Stimulated activated CD8-positive, alpha-beta memory T cell treated with anti-CD3 and anti-CD28 coated beads, Interleukin-15, amount 100 ng/mL, for 48 hours (primary cell): Measurements from ENCODE around the gene C3orf80.
"Not testable (repeated sequence)": the region's sequence is repeated elsewhere in the genome, so short reads cannot be mapped to it uniquely, and the experiment has no call there.

Experiments used
- DNase-seq, 2 donors: peaks; one replicate each; pipeline ENCODE4 v3.0.0-alpha.2; 2020; ENCODE audit warnings: low read depth in 2 of 2

C3orf80 gene

GRCh38 chr3:160225176-160226025 lies at the start of gene C3orf80:
Gene C3orf80 (plus strand): TSS chr3:160225422. CDS start chr3:160225636, 214 bp downstream.
- DNase-seq, result peak; percentile 27 to 51

- DNase-seq, result no peak
Measured at GRCh38 chr3:160176923-160177322, 48.3 kb upstream of the C3orf80 start.

- not testable (repeated sequence) for DNase-seq
Measured at GRCh38 chr3:160178661-160179060, 46.6 kb upstream of the C3orf80 start.

- DNase-seq, result not testable (repeated sequence)
Measured at GRCh38 chr3:160179403-160179802, 45.8 kb upstream of the C3orf80 start.

GRCh38 chr3:160179906-160180305 lies 45.3 kb upstream of the C3orf80 start:
- DNase-seq, result no peak

DNA sequence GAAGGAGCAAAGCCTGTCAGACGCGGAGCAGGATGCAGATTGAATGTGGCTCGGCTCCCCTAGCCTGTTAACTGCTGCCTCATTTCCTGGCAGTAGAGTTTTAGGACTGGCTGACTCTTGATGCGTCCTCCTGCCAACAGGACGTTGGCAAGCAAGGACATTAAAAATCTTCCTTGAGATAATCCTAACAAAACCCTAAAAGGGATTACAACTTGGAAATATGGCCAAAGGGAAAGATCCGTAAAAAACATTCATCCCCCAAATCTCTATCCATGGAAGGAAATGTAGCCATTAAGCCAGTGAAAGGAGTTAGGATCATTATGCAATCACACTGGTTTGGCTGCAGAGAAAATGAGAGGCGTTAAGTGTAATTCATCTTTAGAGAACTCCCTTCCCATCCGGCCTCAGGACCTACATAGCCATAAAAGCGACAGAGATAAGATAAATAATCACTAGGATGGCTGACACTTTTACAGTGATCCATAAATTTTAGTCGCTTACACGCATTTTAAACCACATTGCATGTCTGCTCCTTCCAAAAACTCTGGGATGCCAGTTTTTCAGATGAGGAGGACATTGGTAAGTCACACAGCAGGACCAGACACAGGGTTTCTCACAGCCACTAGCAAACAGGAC lies 44.5 kb upstream of the C3orf80 start:
- no peak for DNase-seq

- no peak for DNase-seq
Measured at GRCh38 chr3:160183345-160184076, 41.7 kb upstream of the C3orf80 start.

GRCh38 chr3:160184655-160185054 lies 40.6 kb upstream of the C3orf80 start:
- no peak for DNase-seq

GRCh38 chr3:160185751-160186150 lies 39.5 kb upstream of the C3orf80 start:
- DNase-seq, result no peak

- no peak for DNase-seq
Measured at GRCh38 chr3:160187288-160187687, 37.9 kb upstream of the C3orf80 start.

DNA sequence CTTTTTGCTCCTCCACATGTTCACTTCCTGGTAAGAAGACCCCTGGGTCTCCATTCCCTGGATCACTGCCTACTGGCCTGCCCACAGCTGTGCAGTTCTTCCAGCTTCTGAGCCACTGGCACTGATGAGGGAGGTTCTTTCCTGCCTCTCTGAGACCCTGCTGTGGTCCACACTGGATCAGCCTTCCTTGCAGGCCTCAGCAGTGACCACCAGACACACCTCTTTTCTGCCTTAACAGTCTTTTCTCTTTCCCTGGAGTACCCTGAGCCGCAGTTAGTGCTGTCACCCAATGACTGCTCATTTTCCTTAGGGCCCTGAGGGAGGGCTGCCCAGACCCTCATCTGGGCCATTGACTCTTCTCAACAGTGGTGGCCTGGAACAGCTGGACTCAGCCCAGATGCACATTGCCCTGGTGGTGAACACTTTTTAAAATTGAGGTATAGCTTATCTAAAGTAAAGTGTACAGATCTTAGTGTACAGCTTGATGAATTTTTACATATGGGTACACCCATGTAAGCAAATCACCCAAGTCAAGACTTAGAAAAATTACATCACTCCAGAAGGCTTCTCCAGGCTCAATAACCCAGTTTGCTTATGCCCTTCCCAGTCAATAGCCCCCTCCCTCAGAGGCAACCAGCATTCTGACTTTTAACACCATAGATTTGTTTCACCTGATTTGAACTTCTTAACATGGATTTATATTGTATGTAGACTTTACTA lies 32.8 kb upstream of the C3orf80 start:
- no peak for DNase-seq

DNA sequence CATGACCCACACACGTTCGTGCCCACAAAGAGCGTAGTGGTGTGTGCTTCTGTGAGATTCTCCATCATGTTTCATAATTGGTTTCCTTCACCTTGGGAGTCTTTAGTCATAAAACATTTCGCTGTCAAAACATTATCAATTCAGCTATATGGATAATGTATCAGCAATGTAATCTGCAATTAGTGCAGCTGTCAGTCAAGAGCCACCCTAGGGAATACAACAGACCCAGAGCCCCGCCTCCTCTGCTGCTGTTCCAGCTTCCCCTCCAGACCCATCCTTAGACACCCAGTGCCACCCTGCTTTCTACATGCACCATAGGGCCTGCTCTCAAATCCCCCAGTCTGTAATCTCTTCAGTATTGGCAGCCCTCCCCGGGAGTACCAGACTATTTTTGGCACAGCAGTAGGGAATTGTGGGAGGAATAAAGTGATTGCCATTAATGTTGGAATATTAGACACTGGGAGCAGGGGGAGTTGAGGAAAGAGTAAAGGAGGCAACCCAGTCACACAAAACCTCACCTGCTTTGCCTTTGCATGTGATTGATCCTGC lies 31.5 kb upstream of the C3orf80 start:
- DNase-seq, result no peak

DNA sequence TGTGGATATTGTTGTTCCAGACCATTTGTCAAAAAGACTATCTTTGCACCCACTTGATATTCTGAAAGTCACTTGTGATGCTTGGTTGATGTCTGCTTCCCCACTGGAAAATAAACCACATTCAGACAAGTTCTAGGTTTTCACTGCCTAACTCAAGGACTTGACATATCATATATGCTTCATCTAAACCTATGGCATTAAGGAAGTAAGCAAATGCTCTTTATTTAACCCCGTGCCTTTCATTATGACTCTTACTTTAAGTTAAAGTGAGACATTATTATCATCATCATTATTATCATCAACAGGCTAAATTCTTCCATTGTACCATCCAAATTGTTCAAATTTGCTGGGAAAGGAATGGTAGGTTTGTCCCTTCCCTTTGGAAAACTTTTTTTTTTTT lies 30.8 kb upstream of the C3orf80 start:
- DNase-seq, result no peak

DNA sequence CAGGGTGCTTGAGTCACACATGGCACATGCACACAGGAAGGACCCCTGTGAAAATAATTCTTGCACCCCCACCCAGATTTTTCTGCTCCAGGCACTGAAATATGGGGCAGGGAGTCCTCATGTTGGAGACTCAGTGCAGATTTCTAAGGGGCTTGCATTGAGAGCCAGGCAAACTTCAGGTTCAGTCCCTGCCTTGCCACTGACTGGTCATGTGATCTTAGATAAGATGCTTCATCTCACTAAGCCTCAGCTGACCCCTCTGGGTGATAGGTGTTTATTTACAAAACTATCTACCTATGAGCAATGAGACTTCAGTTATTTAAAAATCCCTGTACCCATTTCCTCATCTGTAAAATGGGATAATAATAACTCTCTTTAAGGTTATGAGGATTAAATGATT lies 30.1 kb upstream of the C3orf80 start:
- DNase-seq, result no peak

GRCh38 chr3:160196511-160197104 lies 28.6 kb upstream of the C3orf80 start:
- no peak for DNase-seq

- no peak for DNase-seq
Measured at GRCh38 chr3:160199108-160199507, 26.1 kb upstream of the C3orf80 start.

GRCh38 chr3:160200353-160200752 lies 24.9 kb upstream of the C3orf80 start:
- DNase-seq, result no peak

DNA sequence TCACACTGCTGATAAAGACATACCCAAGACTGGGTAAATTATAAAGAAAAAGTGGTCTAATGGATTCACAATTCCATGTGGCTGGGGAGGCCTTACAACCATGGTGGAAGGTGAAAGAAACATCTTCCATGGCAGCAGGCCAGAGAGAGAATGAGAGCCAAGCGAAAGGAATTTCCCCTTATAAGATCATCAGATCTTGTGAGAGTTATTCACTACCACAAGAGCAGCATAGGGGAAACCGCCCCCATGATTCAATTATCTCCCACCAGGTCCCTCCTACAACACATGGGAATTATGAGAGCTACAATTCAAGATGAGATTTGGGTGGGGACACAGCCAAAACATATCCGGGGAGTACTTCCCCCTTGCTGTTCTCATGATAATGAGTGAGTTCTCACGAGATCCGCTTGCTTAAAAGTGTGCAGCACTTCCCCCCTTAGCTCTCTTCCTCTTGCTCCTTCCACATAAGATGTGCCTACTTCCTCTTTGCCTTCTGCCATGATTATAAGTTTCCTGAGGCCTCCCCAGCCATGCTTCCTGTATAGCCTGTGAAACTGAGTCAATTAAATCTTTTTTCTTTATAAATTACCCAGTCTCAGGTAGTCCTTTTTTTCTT lies 20.7 kb upstream of the C3orf80 start:
- DNase-seq, result not testable (repeated sequence)

- DNase-seq, result no peak
Measured at GRCh38 chr3:160205606-160206005, 19.6 kb upstream of the C3orf80 start.

- DNase-seq, result no peak
Measured at GRCh38 chr3:160210341-160210740, 14.9 kb upstream of the C3orf80 start.

GRCh38 chr3:160210799-160211221 lies 14.4 kb upstream of the C3orf80 start:
- DNase-seq, result no peak
